ENCODE results near the gene ACTRT2. TPM values are rescaled to one million over a fixed set of nuclear protein-coding genes. Genes with fewer than 3 reads are reported as not detected.

Gene ACTRT2
- total and polyA plus RNA-seq, 2 donors (not counting 3 experiments of a cell fraction or from before 2014, with no cell fraction given), result not detected

DNA sequence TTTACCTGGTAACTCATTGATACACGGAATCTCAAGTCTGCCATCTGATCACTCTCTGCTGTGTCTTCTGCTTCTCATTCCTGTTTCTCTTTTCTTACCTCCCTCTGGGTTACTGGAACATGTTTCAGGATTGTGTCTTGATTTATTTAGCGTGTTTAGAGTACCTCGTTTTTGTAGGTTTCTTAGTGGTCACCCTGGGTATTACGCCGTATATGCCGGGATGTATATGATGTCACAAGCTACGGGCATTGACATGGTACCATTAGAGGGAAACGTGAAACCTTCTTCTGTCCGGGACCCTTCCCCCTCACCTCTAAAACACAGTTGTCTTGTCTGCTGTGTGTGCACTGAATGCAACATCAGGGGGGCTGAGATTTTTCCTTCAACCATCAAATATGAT lies 2.8 kb downstream of the ACTRT2 start:
- H3K79me2 ChIP-seq (ENCODE audit: control insufficient read depth, insufficient read depth, low read length), result no peaks in the 10 kb centered on the region
- H3K27ac ChIP-seq (ENCODE audit: insufficient read depth, low read depth, low read length), result no peak overlapping the region
- no peak overlapping the region for H3K4me3 ChIP-seq (replicated peaks in 1 of 3; ENCODE audit: insufficient read depth in 1 of 3, low read depth in 1 of 3, low read length in 3 of 3)
- H4K20me1 ChIP-seq (replicated peaks; ENCODE audit: control insufficient read depth, extremely low read depth, insufficient read depth, low read length), result no peaks in the 10 kb centered on the region
- H3K9me1 ChIP-seq (replicated peaks; ENCODE audit: control insufficient read depth, extremely low read depth, insufficient read depth, low read length), result no peaks in the 10 kb centered on the region
- intact Hi-C loops (cut with micrococcal nuclease) (no loop called here), dilution Hi-C loops (cut with MboI; ENCODE audit: extremely low pct_ligation_motif_present, low sequenced_read_pairs) (no loop called here)
- H2AFZ ChIP-seq (ENCODE audit: low read depth, low read length), result no peak overlapping the region
- H3K9me3 ChIP-seq (replicated peaks; ENCODE audit: control insufficient read depth, insufficient read depth, low read length), result peaks cover 4% of the 10 kb centered on the region
- no peaks in the 10 kb centered on the region for H3K36me3 ChIP-seq (ENCODE audit: control insufficient read depth in 2 of 2, extremely low read depth in 1 of 2, insufficient read depth in 2 of 2, low read length in 2 of 2)
- CTCF ChIA-PET, result no interaction called here
- no TSS peak for BruUV-seq (replicated peaks)
- no peaks in the 10 kb centered on the region for H3K4me1 ChIP-seq (ENCODE audit: control insufficient read depth, extremely low read depth, insufficient read depth, low read length)
- no peaks in the 10 kb centered on the region for H3K27me3 ChIP-seq (ENCODE audit: control insufficient read depth in 2 of 2, insufficient read depth in 2 of 2, low read length in 2 of 2)
- FAIRE-seq, result no peak
- no peak overlapping the region for H3K4me2 ChIP-seq (ENCODE audit: insufficient read depth, low read length)
- no peak overlapping the region for H3K9ac ChIP-seq (replicated peaks; ENCODE audit: extremely low read depth, insufficient read depth, low read length)
- TF ChIP-seq JUN (IDR thresholded peaks at IDR 0.05; ENCODE audit: borderline replicate concordance, insufficient read depth, insufficient read length, low read depth) (no peak), POLR2A (IDR thresholded peaks at IDR 0.05; ENCODE audit: low read depth, low read length) (no peak), MYC (IDR thresholded peaks at IDR 0.05; ENCODE audit: low read depth, low read length) (no peak)
- TF ChIP-seq, protein P1, sequence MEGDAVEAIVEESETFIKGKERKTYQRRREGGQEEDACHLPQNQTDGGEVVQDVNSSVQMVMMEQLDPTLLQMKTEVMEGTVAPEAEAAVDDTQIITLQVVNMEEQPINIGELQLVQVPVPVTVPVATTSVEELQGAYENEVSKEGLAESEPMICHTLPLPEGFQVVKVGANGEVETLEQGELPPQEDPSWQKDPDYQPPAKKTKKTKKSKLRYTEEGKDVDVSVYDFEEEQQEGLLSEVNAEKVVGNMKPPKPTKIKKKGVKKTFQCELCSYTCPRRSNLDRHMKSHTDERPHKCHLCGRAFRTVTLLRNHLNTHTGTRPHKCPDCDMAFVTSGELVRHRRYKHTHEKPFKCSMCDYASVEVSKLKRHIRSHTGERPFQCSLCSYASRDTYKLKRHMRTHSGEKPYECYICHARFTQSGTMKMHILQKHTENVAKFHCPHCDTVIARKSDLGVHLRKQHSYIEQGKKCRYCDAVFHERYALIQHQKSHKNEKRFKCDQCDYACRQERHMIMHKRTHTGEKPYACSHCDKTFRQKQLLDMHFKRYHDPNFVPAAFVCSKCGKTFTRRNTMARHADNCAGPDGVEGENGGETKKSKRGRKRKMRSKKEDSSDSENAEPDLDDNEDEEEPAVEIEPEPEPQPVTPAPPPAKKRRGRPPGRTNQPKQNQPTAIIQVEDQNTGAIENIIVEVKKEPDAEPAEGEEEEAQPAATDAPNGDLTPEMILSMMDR (IDR thresholded peaks at IDR 0.05; ENCODE audit: extremely low read depth in 1 of 2, insufficient read depth in 1 of 2, low read depth in 1 of 2, low read length in 2 of 2), result no peak
- no peak for DNase-seq (ENCODE audit: low read depth, low spot score)
- POLR2A ChIA-PET, result no interaction called here

DNA sequence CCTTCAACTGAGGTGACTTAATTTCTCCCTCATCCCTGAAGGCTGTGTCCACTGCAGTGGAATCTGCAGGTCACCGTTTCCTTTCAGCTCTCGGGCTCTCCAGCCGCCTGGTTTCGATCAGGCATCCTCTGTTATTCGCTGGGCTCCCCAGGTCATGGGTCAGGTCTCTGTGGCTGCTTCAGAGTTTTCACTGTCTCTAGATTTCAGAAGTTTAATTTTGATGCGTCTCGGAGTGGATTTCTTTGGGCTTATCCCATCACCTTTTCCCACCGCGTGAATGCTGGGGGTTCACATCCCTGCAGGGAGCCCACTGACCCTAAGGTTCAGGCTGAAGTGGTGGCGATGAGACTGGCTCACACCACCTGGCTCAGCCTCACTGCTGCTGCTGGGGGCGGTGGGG lies 3.3 kb downstream of the ACTRT2 start:
- no peaks in the 10 kb centered on the region for H3K4me1 ChIP-seq (ENCODE audit: control insufficient read depth, extremely low read depth, insufficient read depth, low read length)
- intact Hi-C loops (cut with micrococcal nuclease), result no loop called here
- dilution Hi-C loops (cut with MboI; ENCODE audit: extremely low pct_ligation_motif_present, low sequenced_read_pairs), result no loop called here
- FAIRE-seq (no peak), DNase-seq (ENCODE audit: low read depth, low spot score) (no peak)
- no peaks in the 10 kb centered on the region for H4K20me1 ChIP-seq (replicated peaks; ENCODE audit: control insufficient read depth, extremely low read depth, insufficient read depth, low read length)
- H3K36me3 ChIP-seq (ENCODE audit: control insufficient read depth in 2 of 2, extremely low read depth in 1 of 2, insufficient read depth in 2 of 2, low read length in 2 of 2), result no peaks in the 10 kb centered on the region
- no peaks in the 10 kb centered on the region for H3K9me1 ChIP-seq (replicated peaks; ENCODE audit: control insufficient read depth, extremely low read depth, insufficient read depth, low read length)
- peaks cover 4% of the 10 kb centered on the region for H3K9me3 ChIP-seq (replicated peaks; ENCODE audit: control insufficient read depth, insufficient read depth, low read length)
- H3K79me2 ChIP-seq (ENCODE audit: control insufficient read depth, insufficient read depth, low read length), result no peaks in the 10 kb centered on the region
- BruUV-seq (replicated peaks), result no TSS peak
- CTCF ChIA-PET, result no interaction called here
- POLR2A ChIA-PET, result no interaction called here
- H3K27me3 ChIP-seq (ENCODE audit: control insufficient read depth in 2 of 2, insufficient read depth in 2 of 2, low read length in 2 of 2), result no peaks in the 10 kb centered on the region
- H3K4me3 ChIP-seq (replicated peaks in 1 of 3; ENCODE audit: insufficient read depth in 1 of 3, low read depth in 1 of 3, low read length in 3 of 3), result no peak overlapping the region
- TF ChIP-seq EZH2 (IDR thresholded peaks at IDR 0.05; ENCODE audit: borderline replicate concordance, low read depth, low read length, severe bottlenecking) (no peak), JUN (IDR thresholded peaks at IDR 0.05; ENCODE audit: borderline replicate concordance, insufficient read depth, insufficient read length, low read depth) (no peak), POLR2AphosphoS5 (IDR thresholded peaks at IDR 0.05; ENCODE audit: insufficient read depth, low read depth, low read length) (no peak), POLR2A (IDR thresholded peaks at IDR 0.05; ENCODE audit: low read depth, low read length) (no peak), GATA2 (IDR thresholded peaks at IDR 0.05; ENCODE audit: insufficient read depth, insufficient read length, low read depth, low read length) (no peak), FOS (IDR thresholded peaks at IDR 0.05; ENCODE audit: borderline replicate concordance, insufficient read depth, low read length) (no peak), MYC (IDR thresholded peaks at IDR 0.05; ENCODE audit: low read depth, low read length) (no peak)
- TF ChIP-seq, protein P1 (IDR thresholded peaks at IDR 0.05; ENCODE audit: extremely low read depth in 1 of 2, insufficient read depth in 1 of 2, low read depth in 1 of 2, low read length in 2 of 2), result no peak
- TF ChIP-seq, protein P2, sequence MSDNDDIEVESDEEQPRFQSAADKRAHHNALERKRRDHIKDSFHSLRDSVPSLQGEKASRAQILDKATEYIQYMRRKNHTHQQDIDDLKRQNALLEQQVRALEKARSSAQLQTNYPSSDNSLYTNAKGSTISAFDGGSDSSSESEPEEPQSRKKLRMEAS (IDR thresholded peaks at IDR 0.05; ENCODE audit: insufficient read depth, insufficient read length), result no peak
- H3K9ac ChIP-seq (replicated peaks; ENCODE audit: extremely low read depth, insufficient read depth, low read length), result no peak overlapping the region
- no peak overlapping the region for H2AFZ ChIP-seq (ENCODE audit: low read depth, low read length)
- no peak overlapping the region for H3K4me2 ChIP-seq (ENCODE audit: insufficient read depth, low read length)
- H3K27ac ChIP-seq (ENCODE audit: insufficient read depth, low read depth, low read length), result no peak overlapping the region

Measured in endothelial cell of umbilical vein (primary cell).